HG02623 (cell line): Measurements from ENCODE around the gene RBCK1.

ENCODE experiments used
- ATAC-seq: cut with Tn5 transposase; IDR thresholded peaks from one replicate; pipeline ENCODE4 v1.9.1; 2021; ENCODE audit warnings: moderate library complexity; ENCODE audit not compliant: unreplicated experiment

RBCK1 gene

DNA sequence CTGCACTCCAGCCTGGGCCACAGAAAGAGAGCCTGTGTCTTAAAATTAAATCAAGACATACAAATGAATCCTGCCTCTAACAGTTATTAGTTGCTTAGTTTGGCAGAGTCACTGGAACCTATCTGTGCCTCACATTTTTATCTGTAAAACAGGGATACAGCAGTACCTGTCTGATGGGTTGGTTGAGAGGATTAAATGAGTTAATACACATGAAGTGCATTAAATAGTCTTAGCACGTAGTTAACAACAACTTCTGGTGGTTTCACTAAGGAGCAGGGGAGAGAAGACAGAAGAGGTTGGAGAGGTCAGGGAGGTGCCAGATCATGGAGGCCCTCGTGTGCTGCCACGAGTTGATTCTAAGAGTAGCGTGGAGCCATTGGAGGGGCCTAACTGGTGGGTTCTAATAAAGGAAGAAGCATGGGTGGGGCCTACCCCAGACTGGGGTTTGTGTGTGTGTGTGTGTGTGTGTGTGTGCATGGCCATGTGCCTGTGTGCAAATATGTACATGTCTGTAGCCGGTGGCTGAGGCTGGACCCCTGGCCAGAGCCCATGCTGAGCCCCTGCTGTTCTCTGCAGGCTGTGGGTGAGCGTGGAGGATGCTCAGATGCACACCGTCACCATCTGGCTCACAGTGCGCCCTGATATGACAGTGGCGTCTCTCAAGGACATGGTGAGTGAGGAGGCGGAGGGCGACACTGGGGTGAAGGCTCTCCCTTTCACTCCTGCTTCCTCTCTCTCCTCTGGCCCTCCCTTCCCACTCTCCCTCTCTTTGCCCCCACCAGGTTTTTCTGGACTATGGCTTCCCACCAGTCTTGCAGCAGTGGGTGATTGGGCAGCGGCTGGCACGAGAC, 9.1 kb downstream of the RBCK1 start:
- no peak for ATAC-seq

DNA sequence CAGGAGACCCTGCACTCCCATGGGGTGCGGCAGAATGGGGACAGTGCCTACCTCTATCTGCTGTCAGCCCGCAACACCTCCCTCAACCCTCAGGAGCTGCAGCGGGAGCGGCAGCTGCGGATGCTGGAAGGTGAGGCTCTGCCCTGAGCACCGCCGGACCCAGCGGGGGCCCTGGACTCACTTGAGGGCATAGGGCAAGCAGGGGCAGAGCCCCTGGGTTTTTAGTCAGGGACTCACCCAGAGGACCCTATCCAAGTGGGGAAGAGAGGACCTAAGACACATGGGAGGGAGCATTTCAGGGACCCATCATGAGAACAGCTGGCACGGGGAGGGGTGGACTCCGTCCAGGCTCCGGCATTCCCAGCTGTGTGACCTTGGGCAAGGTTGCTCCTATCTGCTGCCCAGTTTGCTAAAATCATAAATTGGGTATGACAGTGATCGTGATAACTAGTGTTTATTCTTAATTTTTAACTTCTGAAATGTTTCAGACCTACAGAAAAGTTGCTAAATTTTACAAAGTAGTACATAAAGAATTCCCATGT, 9.8 kb downstream of the RBCK1 start:
- no peak for ATAC-seq

DNA sequence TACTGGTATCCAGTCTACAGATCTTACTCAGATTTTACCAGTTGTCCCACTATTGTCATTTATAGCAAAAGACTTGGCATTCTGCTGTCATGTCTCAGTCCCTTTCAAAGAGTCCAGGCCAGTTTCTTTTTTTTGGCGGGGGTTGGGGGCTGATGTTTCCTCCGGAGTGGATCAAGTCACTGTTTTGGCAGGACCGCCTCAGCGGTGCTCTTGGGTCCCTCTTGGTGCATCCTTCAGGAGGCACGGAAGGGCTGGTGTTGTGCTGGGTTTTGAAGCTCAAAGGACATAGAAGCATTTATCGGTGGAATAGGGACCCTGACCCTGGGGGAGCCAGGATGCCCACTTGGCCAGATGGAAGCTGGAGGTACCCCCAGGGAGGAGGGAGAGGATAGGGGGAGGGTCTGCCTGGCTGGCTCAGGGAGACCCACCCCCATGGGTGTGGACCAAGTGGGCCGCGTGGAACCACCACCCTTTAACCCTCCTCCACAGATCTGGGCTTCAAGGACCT, 10.8 kb downstream of the RBCK1 start:
- ATAC-seq: no peak

DNA sequence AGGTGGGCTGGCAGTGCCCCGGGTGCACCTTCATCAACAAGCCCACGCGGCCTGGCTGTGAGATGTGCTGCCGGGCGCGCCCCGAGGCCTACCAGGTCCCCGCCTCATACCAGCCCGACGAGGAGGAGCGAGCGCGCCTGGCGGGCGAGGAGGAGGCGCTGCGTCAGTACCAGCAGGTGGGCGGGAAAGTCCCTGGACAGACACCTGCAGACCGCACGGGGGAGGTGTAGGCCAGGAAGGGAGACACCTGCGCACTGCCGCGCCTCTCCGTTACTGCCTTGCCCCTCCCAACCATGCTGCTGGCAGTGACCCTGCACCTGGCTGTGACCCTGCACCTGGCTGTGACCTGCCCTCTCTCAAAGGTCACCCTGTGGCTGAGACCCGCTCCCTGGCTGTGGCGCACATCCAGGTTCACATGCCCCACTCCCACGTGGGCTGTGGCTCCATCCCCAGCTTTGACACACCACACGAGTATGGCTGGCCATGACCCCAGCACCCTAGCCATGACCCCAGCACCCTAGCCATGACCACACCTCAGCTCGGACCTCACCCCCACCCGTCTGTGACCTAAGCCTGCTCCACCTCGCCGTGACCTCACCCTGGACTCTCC, 11.6 kb downstream of the RBCK1 start:
- no peak for ATAC-seq

DNA sequence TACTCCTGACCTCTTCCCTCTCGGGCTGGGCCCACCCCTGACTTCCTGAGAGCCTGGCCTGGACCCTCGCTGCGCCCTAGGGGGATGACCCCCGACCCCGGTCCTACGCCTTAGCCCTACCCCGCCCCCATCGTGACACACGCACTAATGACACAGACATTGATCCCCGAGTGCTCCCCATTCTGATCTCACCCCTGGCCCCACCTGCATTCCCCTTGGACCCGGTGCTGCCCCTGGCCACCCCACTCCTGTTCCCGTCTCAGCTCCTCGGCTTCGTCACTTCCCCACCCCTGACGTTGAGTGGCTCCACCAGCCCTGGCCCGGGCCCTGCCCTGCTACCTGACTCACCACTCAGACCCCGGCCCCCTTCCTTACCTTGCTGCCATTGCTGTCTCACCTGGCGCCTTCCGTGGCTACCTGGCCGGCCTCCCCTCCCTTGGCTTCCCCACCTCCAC, 12.1 kb downstream of the RBCK1 start:
- ATAC-seq: no peak

DNA sequence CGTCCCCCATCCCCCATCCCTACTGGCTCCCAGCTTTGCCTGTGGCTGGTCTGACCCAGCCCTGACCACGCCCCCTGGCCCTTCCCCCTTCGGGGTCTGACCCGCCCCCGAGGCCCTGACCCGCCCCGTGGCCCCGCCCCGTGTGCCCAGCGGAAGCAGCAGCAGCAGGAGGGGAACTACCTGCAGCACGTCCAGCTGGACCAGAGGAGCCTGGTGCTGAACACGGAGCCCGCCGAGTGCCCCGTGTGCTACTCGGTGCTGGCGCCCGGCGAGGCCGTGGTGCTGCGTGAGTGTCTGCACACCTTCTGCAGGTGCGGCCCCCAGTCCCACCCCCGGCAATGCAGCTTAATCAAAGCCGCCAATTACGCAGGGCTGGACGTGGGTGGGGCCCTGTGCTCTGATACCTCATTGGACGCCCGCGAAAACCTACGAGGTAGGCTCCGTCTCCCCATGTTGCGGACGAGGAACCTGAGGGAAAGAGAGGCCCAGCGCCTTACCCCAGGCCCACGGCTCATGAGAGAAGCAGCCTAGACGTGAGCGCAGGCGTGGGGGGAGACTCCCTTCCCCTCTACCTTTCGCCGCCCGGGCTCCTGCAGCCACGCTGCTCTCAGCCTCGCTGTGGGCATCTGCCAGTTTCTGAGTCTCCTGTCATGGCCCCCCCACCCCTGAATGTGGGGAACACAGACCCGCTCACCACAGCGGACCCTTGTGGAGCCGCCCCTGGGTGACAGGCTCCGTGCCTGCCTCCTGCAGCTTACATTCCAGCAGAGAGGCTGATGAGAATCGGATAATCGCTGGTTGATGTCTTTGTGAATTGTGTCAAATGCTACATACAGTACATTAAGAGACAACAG, 12.8 kb downstream of the RBCK1 start:
- no peak for ATAC-seq

DNA sequence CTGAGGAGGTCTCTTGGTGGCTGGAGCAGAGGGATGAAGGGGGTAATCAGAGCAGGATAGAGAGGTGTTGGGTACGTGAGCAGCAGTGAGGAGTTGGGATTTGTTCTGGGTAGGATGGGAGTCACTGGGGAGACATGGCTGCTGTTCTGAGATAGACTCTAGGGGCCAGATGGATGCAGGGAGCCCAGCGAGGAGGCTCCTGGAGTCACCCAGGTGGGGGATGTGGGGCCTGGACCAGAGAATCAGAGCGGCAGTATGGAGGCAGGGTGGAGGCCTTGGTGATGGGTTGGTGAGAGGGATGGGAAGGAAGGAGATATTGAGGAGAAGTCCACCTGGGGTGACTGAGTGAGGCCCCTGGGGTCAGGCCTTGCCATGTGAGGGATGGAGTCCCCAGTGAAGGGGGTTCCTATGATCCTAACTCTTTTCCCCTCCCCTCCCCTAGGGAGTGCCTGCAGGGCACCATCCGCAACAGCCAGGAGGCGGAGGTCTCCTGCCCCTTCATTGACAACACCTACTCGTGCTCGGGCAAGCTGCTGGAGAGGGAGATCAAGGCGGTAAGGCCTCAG, 13.7 kb downstream of the RBCK1 start:
- ATAC-seq: no peak

DNA sequence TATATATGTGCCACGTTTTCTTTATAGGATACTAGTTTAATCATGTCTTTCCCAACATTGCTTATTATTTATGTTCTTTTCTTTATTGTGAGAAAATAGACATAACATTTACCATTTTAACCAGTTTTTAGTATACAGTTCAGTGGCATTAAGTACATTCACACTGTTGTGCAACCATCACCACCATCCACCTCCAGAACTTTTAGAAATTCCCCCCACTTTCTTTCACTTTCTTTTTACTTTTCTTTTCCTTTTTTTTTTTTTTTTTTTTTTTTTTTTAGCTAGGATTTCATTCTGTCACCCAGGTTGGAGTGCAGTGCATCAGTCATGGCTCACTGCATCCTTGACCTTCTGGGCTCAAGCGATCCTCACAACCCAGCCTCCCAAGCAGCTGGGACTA, 18.5 kb downstream of the RBCK1 start:
- no peak for ATAC-seq

DNA sequence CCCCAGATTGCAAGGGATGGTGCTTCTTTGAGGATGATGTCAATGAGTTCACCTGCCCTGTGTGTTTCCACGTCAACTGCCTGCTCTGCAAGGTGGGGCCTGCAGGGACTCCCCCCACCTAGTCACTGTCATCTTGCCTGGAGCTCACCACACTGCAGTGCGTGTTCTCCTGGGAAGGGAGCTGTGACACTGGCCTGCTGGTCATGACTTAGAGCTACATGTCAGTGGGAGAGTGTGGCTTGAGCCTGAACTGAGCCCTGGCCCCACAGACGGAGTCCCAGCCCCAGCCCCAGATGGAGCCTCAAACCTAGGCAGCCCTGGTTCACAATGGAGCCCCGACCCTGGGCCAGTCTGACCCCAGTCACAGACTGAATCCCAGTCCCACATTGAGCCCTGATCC, 19.3 kb downstream of the RBCK1 start:
- ATAC-seq: no peak

DNA sequence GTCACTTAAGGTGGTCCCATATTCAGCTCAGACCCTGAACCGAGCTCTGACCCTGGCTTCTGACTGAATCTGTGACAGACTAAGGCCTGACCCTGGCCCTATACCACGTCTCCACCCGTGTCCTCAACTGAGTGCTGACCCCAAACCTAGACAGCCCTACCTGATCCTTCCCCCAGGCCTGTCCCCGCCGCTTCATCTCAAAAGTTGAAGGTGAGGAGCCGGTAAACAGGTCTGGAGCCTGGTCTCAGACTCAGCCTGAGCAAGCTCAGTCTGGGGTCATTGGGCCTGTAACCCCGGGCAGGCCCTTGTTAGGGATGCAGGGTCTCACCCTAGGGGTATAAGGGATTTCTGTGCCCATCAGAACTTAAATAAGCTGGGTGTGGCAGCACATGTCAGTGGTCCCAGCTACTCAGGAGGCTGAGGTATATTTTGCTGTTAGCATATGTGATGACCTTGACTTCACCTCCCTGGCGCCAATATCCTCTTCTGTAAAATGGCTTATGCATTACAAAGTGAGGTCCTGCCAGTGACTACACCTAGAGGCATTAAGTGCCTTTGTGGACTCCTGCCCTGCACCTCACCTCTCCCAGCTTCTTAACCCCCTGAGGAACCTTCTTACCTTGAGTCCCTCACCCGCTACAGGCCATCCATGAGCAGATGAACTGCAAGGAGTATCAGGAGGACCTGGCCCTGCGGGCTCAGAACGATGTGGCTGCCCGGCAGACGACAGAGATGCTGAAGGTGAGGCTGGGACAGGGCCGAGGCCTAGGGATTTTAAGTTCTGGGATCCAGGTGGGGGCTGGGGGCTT, 20.0 kb downstream of the RBCK1 start:
- ATAC-seq: no peak

DNA sequence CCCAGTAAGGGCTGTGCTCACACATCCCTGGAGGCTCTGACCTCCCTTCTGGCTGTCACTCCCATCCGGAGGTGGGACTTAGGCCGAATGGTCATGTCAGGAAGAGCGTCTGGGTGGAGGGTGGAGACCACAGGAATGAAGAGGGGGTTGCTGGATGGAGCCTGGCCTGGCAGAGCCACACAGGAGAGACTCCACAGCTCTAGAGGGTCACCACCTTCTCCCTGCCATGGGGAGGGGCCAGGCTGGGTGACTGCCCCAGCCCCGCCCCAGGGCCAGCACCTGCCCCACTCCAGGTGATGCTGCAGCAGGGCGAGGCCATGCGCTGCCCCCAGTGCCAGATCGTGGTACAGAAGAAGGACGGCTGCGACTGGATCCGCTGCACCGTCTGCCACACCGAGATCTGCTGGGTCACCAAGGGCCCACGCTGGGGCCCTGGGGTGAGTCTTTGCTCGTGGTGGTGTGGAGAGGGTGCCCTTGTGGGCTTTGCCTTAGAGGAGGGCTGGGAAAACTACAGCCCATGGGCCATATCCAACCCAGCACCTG, 20.6 kb downstream of the RBCK1 start:
- ATAC-seq: no peak

DNA sequence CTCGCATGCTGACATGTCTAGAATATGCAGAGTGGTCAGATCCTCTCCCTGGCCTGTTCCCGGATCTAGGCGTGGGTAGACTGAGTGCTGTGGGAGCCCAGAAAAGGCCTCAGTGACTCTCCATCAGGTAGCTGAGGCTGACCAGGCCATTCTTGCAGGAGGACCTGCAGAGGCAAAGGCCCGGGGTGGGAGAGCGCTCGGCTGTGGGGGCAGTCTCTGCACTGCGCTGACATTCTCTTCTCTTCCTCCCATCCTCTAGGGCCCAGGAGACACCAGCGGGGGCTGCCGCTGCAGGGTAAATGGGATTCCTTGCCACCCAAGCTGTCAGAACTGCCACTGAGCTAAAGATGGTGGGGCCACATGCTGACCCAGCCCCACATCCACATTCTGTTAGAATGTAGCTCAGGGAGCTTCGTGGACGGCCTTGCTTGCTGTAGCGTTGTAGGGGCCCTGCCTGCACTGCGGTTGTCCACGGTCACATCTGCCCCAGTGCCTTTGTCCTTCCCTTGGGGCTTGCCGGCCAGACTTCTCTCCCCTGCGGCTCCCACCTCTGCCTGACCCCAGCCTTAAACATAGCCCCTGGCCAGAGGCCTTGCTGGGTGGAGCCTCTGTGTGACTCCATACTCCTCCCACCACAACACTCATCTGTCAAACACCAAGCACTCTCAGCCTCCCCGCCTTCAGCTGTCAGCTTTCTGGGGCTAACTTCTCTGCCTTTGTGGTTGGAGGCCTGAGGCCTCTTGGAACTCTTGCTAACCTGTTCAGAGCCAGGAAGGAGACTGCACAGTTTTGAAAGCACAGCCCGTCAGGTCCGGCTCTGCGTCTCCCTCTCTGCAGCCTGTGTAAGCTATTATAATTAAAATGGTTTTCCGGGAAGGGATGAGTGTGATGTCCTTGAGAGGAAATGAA, 22.2 kb downstream of the RBCK1 start:
- no peak for ATAC-seq

DNA sequence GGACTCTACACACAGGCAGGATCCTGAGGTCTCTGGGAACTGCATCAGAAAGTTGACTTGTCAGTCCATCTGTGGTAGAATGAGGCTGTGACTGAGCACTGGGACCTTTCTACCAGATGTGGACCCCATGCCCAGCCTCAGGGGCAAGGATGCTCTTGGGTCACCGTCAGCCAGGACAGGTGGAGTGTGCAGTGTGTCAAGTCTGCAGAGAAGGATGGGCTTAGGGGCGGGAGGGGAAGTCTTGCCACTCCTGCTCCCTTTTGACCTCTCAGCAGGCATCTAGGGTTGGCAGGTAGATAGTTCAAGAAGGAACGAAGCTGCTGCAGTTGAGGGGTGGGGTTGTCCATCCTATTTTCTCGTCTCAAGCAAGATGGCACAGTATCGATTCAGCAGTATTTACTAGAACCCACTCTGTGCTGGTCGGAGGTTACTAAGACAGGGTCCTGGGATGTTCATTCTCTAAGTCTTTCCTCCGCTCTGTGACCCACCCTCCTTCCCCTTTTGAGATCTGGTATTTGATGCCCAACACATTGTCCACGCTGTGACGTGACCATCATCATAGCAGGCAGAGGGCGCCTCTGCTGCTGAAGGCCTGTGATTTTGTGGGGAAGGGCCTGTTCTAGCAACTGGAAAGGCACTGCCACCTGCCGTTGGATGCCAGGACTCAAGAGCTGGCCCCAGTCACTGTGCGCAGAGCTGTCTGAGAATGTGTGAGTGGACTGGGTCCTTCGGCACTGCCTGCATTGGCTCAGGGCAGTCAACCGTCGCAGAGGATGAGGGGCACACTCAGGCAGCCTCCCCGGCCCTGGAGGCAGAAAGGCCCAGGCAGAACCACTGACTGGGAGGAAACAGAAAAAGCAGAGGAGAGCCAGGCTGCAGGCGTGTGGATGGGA, 23.2 kb downstream of the RBCK1 start:
- ATAC-seq: no peak

DNA sequence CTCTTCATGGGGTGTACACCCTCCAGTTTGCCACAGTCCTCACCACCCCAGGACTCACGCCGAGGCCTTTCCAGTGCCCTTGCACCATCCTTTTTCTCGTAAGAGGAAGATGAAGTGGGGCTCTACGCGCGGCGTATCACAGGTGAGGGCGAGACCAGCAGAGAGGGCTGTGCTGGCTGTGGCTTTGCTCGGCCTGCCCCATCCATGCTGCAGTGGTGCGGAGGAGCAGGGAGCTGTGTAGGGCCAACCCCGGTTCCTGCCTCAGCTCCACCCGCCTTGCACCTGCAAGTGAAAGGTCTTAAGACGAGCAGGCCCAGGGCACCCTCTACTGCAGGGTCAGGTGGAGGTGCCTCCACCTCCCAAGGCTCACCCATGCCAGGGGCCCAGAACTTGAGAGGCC, 24.1 kb downstream of the RBCK1 start:
- ATAC-seq: no peak

DNA sequence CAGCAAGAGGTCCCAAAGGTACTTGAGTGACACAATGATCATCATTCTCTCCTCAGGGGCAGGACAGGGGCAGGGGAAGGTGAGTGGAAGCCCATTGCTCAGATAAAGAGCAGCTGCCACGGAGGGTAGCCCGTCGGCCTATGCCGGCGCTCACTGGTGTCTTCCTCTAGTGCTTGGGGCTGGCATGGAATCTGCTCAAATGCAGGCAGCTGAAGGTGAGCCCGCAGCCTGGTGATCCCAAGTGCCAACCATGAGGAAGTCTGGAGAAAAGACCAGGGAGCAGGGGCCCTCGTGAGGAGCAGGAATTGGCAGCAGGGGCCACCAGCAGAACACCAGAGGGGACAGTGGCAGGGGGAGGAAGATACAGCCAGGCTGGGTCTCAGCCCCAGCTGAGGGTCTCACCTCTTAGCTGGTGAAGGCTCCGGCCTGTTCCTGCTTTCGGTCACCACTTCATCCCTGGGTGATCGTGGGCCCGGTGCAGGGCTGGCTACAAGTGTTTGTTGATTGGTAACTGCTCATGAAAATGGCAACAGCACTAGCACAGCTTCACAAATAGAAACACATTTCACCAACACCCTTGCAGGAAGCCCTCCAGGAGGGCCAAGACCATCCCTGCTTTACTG, 24.7 kb downstream of the RBCK1 start:
- ATAC-seq: no peak

DNA sequence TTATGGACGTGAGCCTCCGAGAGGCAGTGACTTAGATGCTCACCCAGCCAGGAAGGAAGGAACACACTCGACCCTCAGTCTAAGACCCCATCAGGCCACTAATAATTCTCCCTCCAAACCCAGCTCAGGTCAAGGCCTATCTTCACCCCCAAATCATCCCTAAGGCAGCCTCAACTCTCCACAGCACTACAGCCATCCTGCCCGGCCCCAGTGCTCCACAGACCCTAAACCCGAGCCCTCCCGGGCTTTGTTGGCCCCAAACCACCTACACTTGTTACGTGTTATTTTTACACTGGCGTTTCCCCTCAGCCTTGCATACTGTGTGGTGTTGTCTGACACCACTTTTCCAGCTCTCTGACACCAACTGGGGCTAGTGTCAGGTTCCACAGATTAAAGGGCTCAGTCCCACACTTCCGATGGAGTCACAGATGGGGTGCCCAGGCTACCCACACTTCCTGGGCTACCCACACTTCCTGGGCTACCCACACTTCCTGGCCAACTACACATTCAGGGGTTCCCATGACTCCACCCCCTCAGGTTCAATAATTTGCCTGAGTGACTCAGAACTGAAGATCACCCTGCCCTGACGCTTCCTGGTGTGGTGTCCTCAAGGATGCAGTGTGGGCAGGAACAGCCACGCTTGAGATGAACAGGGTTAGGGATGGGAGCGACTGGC, 25.3 kb downstream of the RBCK1 start:
- ATAC-seq: peak; percentile 82

DNA sequence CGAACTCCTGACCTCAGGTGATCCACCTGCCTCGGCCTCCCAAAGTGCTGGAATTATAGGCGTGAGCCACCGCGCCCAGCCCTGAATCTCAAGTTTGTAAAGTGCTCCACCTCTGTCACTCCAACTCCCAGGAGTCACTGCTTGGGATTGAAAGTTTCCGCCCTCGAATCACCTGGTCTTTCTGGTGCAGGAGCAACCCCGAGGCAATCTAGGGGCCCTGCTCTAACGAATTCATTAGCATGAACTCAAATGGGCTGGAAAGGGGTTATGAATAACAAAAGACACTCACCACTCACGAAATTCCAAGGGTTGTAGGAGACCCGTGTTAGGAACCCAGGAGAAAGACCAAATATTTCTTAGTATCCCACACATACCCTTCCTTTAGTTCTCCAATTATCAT, 26.1 kb downstream of the RBCK1 start:
- no peak for ATAC-seq
